ENCODE data around the gene LAD1.

LAD1 gene

GRCh38 chr1:201360901-201361651 is 38.0 kb downstream of the LAD1 start:
- no peak for DNase-seq

- no peak for DNase-seq
Observed at GRCh38 chr1:201360486-201360885, 38.6 kb downstream of the LAD1 start.

- no peak for DNase-seq
Observed at GRCh38 chr1:201359873-201360210, 39.3 kb downstream of the LAD1 start.

GRCh38 chr1:201359031-201359872 is 39.9 kb downstream of the LAD1 start:
- no peak for DNase-seq

- DNase-seq: no peak
Observed at GRCh38 chr1:201358596-201358995, 40.5 kb downstream of the LAD1 start.

- no peak for DNase-seq
Observed at GRCh38 chr1:201357636-201358348, 41.3 kb downstream of the LAD1 start.

- DNase-seq: no peak
Observed at GRCh38 chr1:201357211-201357610, 41.9 kb downstream of the LAD1 start.

GRCh38 chr1:201356701-201357100 is 42.4 kb downstream of the LAD1 start:
- no peak for DNase-seq

GRCh38 chr1:201356236-201356635 is 42.9 kb downstream of the LAD1 start:
- DNase-seq: no peak

- DNase-seq: no peak
Observed at GRCh38 chr1:201355471-201355870, 43.7 kb downstream of the LAD1 start.

- no peak for DNase-seq
Observed at GRCh38 chr1:201354901-201355295, 44.2 kb downstream of the LAD1 start.

- no peak for DNase-seq
Observed at GRCh38 chr1:201354151-201354900, 44.8 kb downstream of the LAD1 start.

- DNase-seq: no peak
Observed at GRCh38 chr1:201353186-201353940, 45.8 kb downstream of the LAD1 start.

- no peak for DNase-seq
Observed at GRCh38 chr1:201351617-201352016, 47.5 kb downstream of the LAD1 start.

GRCh38 chr1:201350884-201351283 is 48.2 kb downstream of the LAD1 start:
- DNase-seq: no peak

GRCh38 chr1:201350361-201350725 is 48.8 kb downstream of the LAD1 start:
- DNase-seq: no peak

GRCh38 chr1:201349092-201349491 is 50.0 kb downstream of the LAD1 start:
- no peak for DNase-seq

GRCh38 chr1:201348211-201348566 is 50.9 kb downstream of the LAD1 start:
- DNase-seq: peak; percentile 48

- no peak for DNase-seq
Observed at GRCh38 chr1:201347498-201348210, 51.5 kb downstream of the LAD1 start.

GRCh38 chr1:201346987-201347386 is 52.1 kb downstream of the LAD1 start:
- DNase-seq: no peak

- peak; percentile 48 for DNase-seq
Observed at GRCh38 chr1:201346337-201346939, 52.7 kb downstream of the LAD1 start.

GRCh38 chr1:201345081-201345355 is 54.1 kb downstream of the LAD1 start:
- DNase-seq: no peak
